Endothelial cell of umbilical vein (primary cell): ENCODE data around the gene UBE2E2.

ENCODE experiments used
- CTCF ChIP-seq, 2 donors: IDR thresholded peaks; 1 replicate in 1 of 2; 2 replicates in 1 of 2; pipeline ENCODE4 v1.5.1; 2011; ENCODE audit warnings: low read length in 2 of 2, mild to moderate bottlenecking in 2 of 2, moderate library complexity in 2 of 2, control low read depth in 1 of 2, inconsistent platforms in 1 of 2, low read depth in 1 of 2; ENCODE audit not compliant: insufficient read depth in 1 of 2; ENCODE audit errors: extremely low read depth in 1 of 2
- EZH2 ChIP-seq: IDR thresholded peaks from 2 replicates; pipeline ENCODE4 v1.6.1; 2012; ENCODE audit warnings: borderline replicate concordance, low read depth, mild to moderate bottlenecking, moderate library complexity, low read length, inconsistent platforms; ENCODE audit not compliant: severe bottlenecking
- FOS ChIP-seq: IDR thresholded peaks from 2 replicates; pipeline ENCODE4 v1.6.1; 2011; ENCODE audit warnings: mild to moderate bottlenecking, low read length, moderate library complexity, borderline replicate concordance; ENCODE audit not compliant: insufficient read depth
- GATA2 ChIP-seq: IDR thresholded peaks from 2 replicates; pipeline ENCODE4 v1.7.0; 2011; ENCODE audit warnings: low read depth, mild to moderate bottlenecking, moderate library complexity, mixed read lengths, low read length; ENCODE audit not compliant: insufficient read length, insufficient read depth
- JUN ChIP-seq: IDR thresholded peaks from 2 replicates; pipeline ENCODE4 v1.6.1; 2011; ENCODE audit warnings: borderline replicate concordance, low read depth; ENCODE audit not compliant: insufficient read length, insufficient read depth
- MAX ChIP-seq: IDR thresholded peaks from 2 replicates; pipeline ENCODE4 v1.6.1; 2011; ENCODE audit not compliant: insufficient read depth, insufficient read length
- MYC ChIP-seq: IDR thresholded peaks from one replicate; pipeline ENCODE4 v1.6.1; 2011; ENCODE audit warnings: mild to moderate bottlenecking, low read depth, low read length
- POLR2A ChIP-seq: IDR thresholded peaks from 2 replicates; pipeline ENCODE4 v1.6.1; 2012; ENCODE audit warnings: low read depth, mild to moderate bottlenecking, control low read depth, low read length
- POLR2AphosphoS5 ChIP-seq: IDR thresholded peaks from 2 replicates; pipeline ENCODE4 v1.6.1; 2012; ENCODE audit warnings: low read depth, mild to moderate bottlenecking, control low read depth, low read length, moderate library complexity; ENCODE audit not compliant: insufficient read depth

- no peak for TF ChIP-seq CTCF (IDR thresholded peaks at IDR 0.05; ENCODE audit: extremely low read depth in 1 of 2, insufficient read depth in 1 of 2, low read depth in 1 of 2, low read length in 2 of 2)
- no peak for TF ChIP-seq POLR2A
- TF ChIP-seq POLR2AphosphoS5, result no peak
- no peak for TF ChIP-seq MYC
- TF ChIP-seq EZH2, result no peak
- no peak for TF ChIP-seq FOS
- TF ChIP-seq JUN, result no peak
- TF ChIP-seq GATA2, result no peak
- TF ChIP-seq MAX, result no peak
Observed at GRCh38 chr3:23376516-23377248, 173.6 kb downstream of the UBE2E2 start.
